Aorta (tissue), 5 donors: ENCODE data around the gene AMBRA1. TPM values are rescaled to one million over a fixed set of nuclear protein-coding genes. Genes with fewer than 3 reads are reported as not detected.

Experiments
- ATAC-seq: fragments of 200-7000 bp; cut with Tn5 transposase; one replicate; pipeline ENCODE4 v1.9.1; 2022; ENCODE audit warnings: moderate library complexity; ENCODE audit not compliant: low FRiP score
- DNase-seq, 2 donors: peaks; one replicate each; pipeline ENCODE4 v3.0.0-alpha.2; 2020
- H3K27ac ChIP-seq, 2 donors: one replicate each; pipeline ENCODE4 v1.5.1; 2013; ENCODE audit warnings: low read length in 2 of 2, mild to moderate bottlenecking in 2 of 2, moderate library complexity in 2 of 2, control low read depth in 1 of 2, inconsistent platforms in 1 of 2, low read depth in 1 of 2
- H3K27me3 ChIP-seq, 2 donors: one replicate each; pipeline ENCODE4 v1.6.1; 2013; ENCODE audit warnings: control low read depth in 1 of 2, low read length in 1 of 2, mild to moderate bottlenecking in 1 of 2, moderate library complexity in 1 of 2; ENCODE audit not compliant: insufficient read depth in 2 of 2, control insufficient read depth in 1 of 2
- H3K36me3 ChIP-seq, 2 donors: one replicate each; pipeline ENCODE4 v1.6.1; 2013; ENCODE audit warnings: control low read depth in 1 of 2, low read length in 1 of 2, mild to moderate bottlenecking in 1 of 2; ENCODE audit not compliant: insufficient read depth in 2 of 2, control insufficient read depth in 1 of 2
- H3K4me1 ChIP-seq, 2 donors: one replicate each; pipeline ENCODE4 v1.6.1; 2013; ENCODE audit warnings: low read length in 2 of 2, control low read depth in 1 of 2, mild to moderate bottlenecking in 1 of 2, moderate library complexity in 1 of 2; ENCODE audit not compliant: insufficient read depth in 2 of 2, control insufficient read depth in 1 of 2
- H3K4me3 ChIP-seq, 2 donors: one replicate each; pipeline ENCODE4 v1.5.1; 2013; ENCODE audit warnings: low read length in 2 of 2, control low read depth in 1 of 2, mild to moderate bottlenecking in 1 of 2
- H3K9me3 ChIP-seq: one replicate; pipeline ENCODE4 v1.6.1; 2013; ENCODE audit warnings: mild to moderate bottlenecking, low read length; ENCODE audit not compliant: control insufficient read depth
- WGBS, 2 donors: extraction: QIAGEN DNeasy Blood & Tissue Kit; methylation state at CpG; one replicate each; pipeline ENCODE4 v1.1.7; 2013; 5-methylcytosine and 5-hydroxymethylcytosine counted together
- intact Hi-C, 2 donors: fragments of 100-400 bp; cut with DNase I; formaldehyde crosslinking; loops; one replicate each; pipeline versions ENCODE4 v1.14.2 to v1.15.0; 2022
- polyA plus RNA-seq, 2 donors: library from polyadenylated mRNA; stranded (reverse); fragments of 200-250 nt; gene quantifications; one replicate each; pipeline ENCODE4 v1.2.3, GENCODE V29; 2013
- total RNA-seq, 2 donors: library from RNA; stranded (reverse); fragmentation: NEBNext Ultra II Directional; extraction: Animal tissue kit (Norgen Biotek cat#: 25700); gene quantifications; one replicate each; pipeline ENCODE4 v1.2.1, GENCODE V29; 2021
- donor health status: healthy with polysubstance abuse.
- donor health status: Bipolar disorder and iron deficiency.
- donor health status: DM: no; HTN: no; CAD: no.
- donor health status: DM: no; HTN: no; CAD: no.
- donor health status: DM: yes; HTN: yes; CAD: no.

Gene AMBRA1
- total and polyA plus RNA-seq, 4 donors = 2.6 to 35.0 (median 16.8) TPM

DNA sequence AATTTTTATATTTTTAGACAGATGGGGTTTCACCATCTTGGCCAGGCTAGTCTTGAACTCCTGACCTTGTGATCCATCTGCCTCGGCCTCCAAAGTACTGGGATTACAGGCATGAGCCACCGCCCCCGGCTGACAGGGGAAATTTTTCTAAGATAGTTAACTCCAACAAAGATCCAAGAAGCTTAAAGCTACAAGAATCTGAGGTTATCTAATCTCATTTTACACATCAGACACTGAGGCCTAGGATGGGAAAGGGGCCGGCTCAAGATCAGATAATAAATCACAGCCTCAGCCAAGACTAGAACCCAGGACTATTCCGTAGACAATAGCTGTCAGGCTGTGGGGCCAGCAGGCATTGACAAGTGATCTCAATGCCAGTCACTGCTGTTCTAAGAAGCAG lies 94.0 kb downstream of the AMBRA1 start:
- H3K4me1 ChIP-seq = no peaks in the 10 kb centered on the region

DNA sequence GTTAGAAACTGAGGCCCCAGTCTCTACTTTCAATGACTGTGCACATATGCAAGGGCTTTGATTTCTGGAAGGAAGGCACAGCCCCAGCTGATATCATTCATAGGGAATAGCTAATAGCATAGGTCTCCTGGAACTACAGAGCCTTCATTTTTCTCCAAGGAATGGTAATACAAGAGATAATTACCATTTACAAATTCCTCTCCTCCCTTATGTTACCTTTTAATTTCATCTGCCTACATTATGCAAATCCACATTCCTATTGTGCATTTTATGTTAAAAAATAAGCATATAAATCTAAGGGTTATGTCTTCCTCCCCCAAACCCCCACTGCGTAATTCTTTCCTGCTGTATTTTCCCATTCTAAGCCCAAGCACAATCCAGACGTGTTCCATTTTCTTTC lies 94.9 kb downstream of the AMBRA1 start:
- intact Hi-C loops = no loop called here
- DNase-seq = no peak
- Histone ChIP-seq H3K4me3 (no peak overlapping the region), H3K9me3 (no peaks in the 10 kb centered on the region), H3K27me3 (no peaks in the 10 kb centered on the region), H3K4me1 (no peaks in the 10 kb centered on the region), H3K27ac (no peak overlapping the region), H3K36me3 (no peaks in the 10 kb centered on the region)
- WGBS, 2 donors = 93 to 95% methylated on average over 2 of the region's 2 CpGs
- ATAC-seq = no peak

More for the DNA sequence above, 94.0 kb downstream of the AMBRA1 start:
- Histone ChIP-seq H3K27ac (no peak overlapping the region), H3K36me3 (no peaks in the 10 kb centered on the region), H3K27me3 (no peaks in the 10 kb centered on the region), H3K4me3 (no peak overlapping the region), H3K9me3 (no peaks in the 10 kb centered on the region)
- 89 to 94% methylated on average over 5 of the region's 5 CpGs for WGBS, 2 donors
- intact Hi-C loops = no loop called here
- DNase-seq (no peak), ATAC-seq (no peak)

GRCh38 chr11:46498179-46498578 lies 95.6 kb downstream of the AMBRA1 start:
- no peak for ATAC-seq
- H3K27ac ChIP-seq = no peak overlapping the region
- no peaks in the 10 kb centered on the region for H3K27me3 ChIP-seq
- no peak overlapping the region for H3K4me3 ChIP-seq
- no peak for DNase-seq
- no peaks in the 10 kb centered on the region for H3K9me3 ChIP-seq
- 76 to 88% methylated on average over 1 of the region's 1 CpG for WGBS, 2 donors
- intact Hi-C loops = no loop called here
- H3K36me3 ChIP-seq = no peaks in the 10 kb centered on the region
- no peaks in the 10 kb centered on the region for H3K4me1 ChIP-seq

DNA sequence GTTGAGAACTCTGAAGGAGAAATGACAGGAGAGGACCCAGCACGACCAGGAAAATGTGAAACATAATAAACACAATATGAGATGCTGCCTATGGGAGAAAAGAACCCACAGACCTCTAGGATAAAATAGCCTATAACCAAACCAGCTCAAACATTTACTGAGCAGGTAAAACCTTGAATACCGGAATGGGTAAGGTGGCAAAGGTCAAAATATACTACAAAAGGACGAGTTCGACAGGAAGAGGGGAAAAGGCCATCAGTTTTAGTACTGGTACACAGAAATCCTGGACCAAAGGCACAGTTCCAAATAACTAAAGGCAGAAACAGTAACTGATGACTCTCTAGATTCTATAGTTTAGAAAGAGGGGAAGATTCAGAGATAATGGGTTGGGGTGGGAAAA lies 96.3 kb downstream of the AMBRA1 start:
- H3K36me3 ChIP-seq = no peaks in the 10 kb centered on the region
- ATAC-seq (no peak), DNase-seq (no peak)
- no peak overlapping the region for H3K4me3 ChIP-seq
- H3K27ac ChIP-seq = no peak overlapping the region
- intact Hi-C loops = no loop called here
- no peaks in the 10 kb centered on the region for H3K4me1 ChIP-seq
- H3K27me3 ChIP-seq = no peaks in the 10 kb centered on the region
- 77 to 79% methylated on average over 4 of the region's 4 CpGs for WGBS, 2 donors
- no peaks in the 10 kb centered on the region for H3K9me3 ChIP-seq

DNA sequence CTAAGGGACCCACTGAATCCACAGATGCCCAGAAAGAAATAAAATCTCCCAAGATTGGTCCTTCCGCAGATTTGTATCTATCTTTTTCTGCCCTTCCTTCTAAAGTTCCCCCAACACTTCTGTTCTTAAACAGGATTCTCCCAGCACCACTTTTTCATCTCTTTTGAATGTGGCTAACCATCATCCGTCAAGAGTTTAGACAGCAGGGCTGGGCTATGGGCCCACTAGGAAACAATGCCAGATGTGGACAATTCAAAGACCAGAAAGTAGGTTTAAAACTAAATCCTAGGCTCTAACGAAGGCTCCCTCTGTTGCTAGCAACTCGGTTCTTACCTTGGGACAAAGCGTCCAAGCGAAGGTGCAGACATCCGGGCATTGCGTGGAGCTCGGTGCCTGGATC lies 100.0 kb downstream of the AMBRA1 start:
- intact Hi-C loops = no loop called here

GRCh38 chr11:46492532-46492931 lies 101.3 kb downstream of the AMBRA1 start:
- H3K27ac ChIP-seq = no peak overlapping the region
- peaks cover 0 to 4% of the 10 kb centered on the region in 2 donors for H3K4me1 ChIP-seq
- no peak for DNase-seq
- intact Hi-C loops = no loop called here
- H3K4me3 ChIP-seq = no peak overlapping the region
- H3K36me3 ChIP-seq = peaks cover 2 to 5% of the 10 kb centered on the region in 2 donors
- 79 to 80% methylated on average over 11 of the region's 11 CpGs for WGBS, 2 donors
- ATAC-seq = no peak
- H3K27me3 ChIP-seq = no peaks in the 10 kb centered on the region
- no peaks in the 10 kb centered on the region for H3K9me3 ChIP-seq

More for the DNA sequence above, 100.0 kb downstream of the AMBRA1 start:
- Histone ChIP-seq H3K9me3 (no peaks in the 10 kb centered on the region), H3K36me3 (peaks cover 2 to 5% of the 10 kb centered on the region in 2 donors), H3K4me3 (no peak overlapping the region), H3K4me1 (peaks cover 0 to 4% of the 10 kb centered on the region in 2 donors), H3K27me3 (no peaks in the 10 kb centered on the region), H3K27ac (no peak overlapping the region)
- ATAC-seq = no peak
- no peak for DNase-seq
- 78 to 79% methylated on average over 9 of the region's 9 CpGs for WGBS, 2 donors

DNA sequence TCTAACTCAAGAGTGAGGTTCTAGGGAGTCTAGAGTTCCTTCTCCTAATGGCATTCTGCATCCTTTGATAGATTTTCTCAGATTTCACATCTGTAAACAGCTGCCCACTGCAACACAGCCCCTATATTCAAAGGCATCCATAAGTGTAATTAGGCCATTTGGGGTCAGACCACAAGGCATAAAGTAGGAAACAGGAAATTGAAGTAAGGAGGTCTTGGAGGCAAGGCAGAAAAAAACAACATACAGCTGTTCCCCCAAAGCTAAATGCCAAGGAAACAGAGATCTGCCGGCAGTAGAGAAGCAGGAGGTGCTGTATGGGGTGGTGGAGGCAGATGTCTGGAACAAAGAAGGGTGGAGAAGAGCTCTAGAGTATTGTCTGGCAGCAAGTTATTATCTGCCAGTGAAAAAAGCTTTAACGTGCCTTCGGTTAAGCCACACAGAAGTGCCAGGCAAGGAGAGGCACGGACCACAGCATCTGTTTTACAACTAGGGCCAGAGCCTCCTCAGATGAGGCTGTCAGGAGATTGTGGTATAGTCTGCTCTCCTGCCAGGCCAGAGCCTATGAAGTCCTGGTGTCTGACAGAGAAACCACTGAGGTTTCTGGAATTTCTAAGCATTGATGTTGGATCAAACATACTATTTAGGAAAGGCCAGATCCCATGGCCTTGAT lies 102.0 kb downstream of the AMBRA1 start:
- Histone ChIP-seq H3K4me3 (no peak overlapping the region), H3K9me3 (no peaks in the 10 kb centered on the region), H3K27me3 (no peaks in the 10 kb centered on the region), H3K36me3 (peaks cover 2 to 5% of the 10 kb centered on the region in 2 donors), H3K27ac (no peak overlapping the region), H3K4me1 (peaks cover 0 to 4% of the 10 kb centered on the region in 2 donors)
- 65% methylated on average over 4 of the region's 4 CpGs for WGBS, 2 donors
- no peak for ATAC-seq
- no peak for DNase-seq
- intact Hi-C loops = no loop called here

DNA sequence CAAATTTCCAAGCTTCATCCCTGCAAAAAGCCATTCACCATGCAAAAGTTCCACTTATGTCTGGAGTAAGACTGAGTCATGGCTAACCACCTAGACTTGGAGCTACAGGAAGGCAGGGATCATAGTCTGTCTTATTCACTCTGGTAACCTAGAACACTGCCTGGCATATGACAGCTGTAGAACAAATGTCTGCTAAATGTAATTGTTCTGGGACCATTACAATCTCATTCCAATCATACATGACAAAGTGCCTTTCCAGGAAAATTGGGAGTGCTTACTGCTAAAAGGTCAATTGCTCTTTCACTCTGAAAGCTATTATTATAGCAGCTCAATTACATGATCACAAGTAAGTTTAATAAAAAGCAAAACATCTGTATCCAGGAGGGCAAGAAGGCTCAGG lies 103.2 kb downstream of the AMBRA1 start:
- Histone ChIP-seq H3K27ac (no peak overlapping the region), H3K36me3 (peaks cover 2 to 5% of the 10 kb centered on the region in 2 donors), H3K9me3 (no peaks in the 10 kb centered on the region), H3K4me1 (peaks cover 0 to 4% of the 10 kb centered on the region in 2 donors), H3K27me3 (no peaks in the 10 kb centered on the region), H3K4me3 (no peak overlapping the region)
- ATAC-seq (no peak), DNase-seq (no peak)
- intact Hi-C loops = no loop called here
